Naive thymus-derived CD4-positive, alpha-beta T cell (primary cell): ENCODE measurements around the gene PITHD1. TPM values are rescaled to one million over a fixed set of nuclear protein-coding genes. Genes with fewer than 3 reads are reported as not detected.
"Not testable (repeated sequence)": the region's sequence is repeated elsewhere in the genome, so short reads cannot be mapped to it uniquely, and the experiment has no call there.

Experiments
- ATAC-seq: fragments of 150-1000 bp; cut with Tn5 transposase; 2 replicates; pipeline ENCODE4 v1.10.0; 2021; ENCODE audit warnings: mild to moderate bottlenecking, moderate library complexity
- CTCF ChIA-PET: fragments of 350-600 bp; sonication (Branson Sonifier 250); formaldehyde crosslinking; loops from one replicate; lab custom pipeline; 2021; ENCODE audit warnings: antibody characterized with exemption; lab: Charles Lee
- POLR2A ChIA-PET: fragments of 350-600 bp; sonication (Branson Sonifier 250); formaldehyde crosslinking; loops from one replicate; lab custom pipeline; 2021; ENCODE audit warnings: antibody characterized with exemption, inconsistent platforms; lab: Charles Lee
- DNase-seq, 9 donors: peaks; one replicate each; pipeline versions ENCODE4 v3.0.0 to v3.0.0-alpha.2; 2020 to 2022; ENCODE audit warnings: mixed read lengths in 1 of 9
- H3K27ac ChIP-seq: one replicate; pipeline ENCODE4 v1.7.0; 2013; ENCODE audit warnings: mild to moderate bottlenecking, low read depth, low read length, moderate library complexity
- H3K27me3 ChIP-seq, 2 donors: one replicate each; pipeline ENCODE4 v1.7.0; 2013; ENCODE audit warnings: low read length in 2 of 2, mild to moderate bottlenecking in 2 of 2, moderate library complexity in 2 of 2; ENCODE audit not compliant: control insufficient read depth in 2 of 2, insufficient read depth in 2 of 2
- H3K36me3 ChIP-seq, 3 experiments: 1 replicate in 2 of 3; 2 replicates in 1 of 3; pipeline ENCODE4 v1.7.0; 2013; ENCODE audit warnings: low read length in 3 of 3, mild to moderate bottlenecking in 3 of 3, moderate library complexity in 1 of 3; ENCODE audit not compliant: insufficient read depth in 3 of 3, control insufficient read depth in 2 of 3
- H3K4me1 ChIP-seq, 2 donors: one replicate each; pipeline ENCODE4 v1.7.0; 2013; ENCODE audit warnings: low read length in 2 of 2, mild to moderate bottlenecking in 2 of 2, moderate library complexity in 1 of 2; ENCODE audit not compliant: control insufficient read depth in 2 of 2, insufficient read depth in 2 of 2
- H3K4me3 ChIP-seq: 2 replicates; pipeline ENCODE4 v1.7.0; 2013; ENCODE audit warnings: mild to moderate bottlenecking, low read length
- H3K9me3 ChIP-seq, 3 experiments: 1 replicate in 2 of 3; 2 replicates in 1 of 3; pipeline ENCODE4 v1.7.0; 2013; ENCODE audit warnings: low read length in 3 of 3; ENCODE audit not compliant: control insufficient read depth in 2 of 3
- H3K27ac Mint-ChIP-seq, 9 donors: one replicate each; pipeline ENCODE4 v1.8.0; 2020 to 2022; ENCODE audit warnings: mixed read lengths in 9 of 9, mild to moderate bottlenecking in 8 of 9, moderate library complexity in 5 of 9, inconsistent platforms in 2 of 9
- H3K27me3 Mint-ChIP-seq, 5 donors: one replicate each; pipeline ENCODE4 v1.8.0; 2021 to 2022; ENCODE audit warnings: mixed read lengths in 5 of 5, mild to moderate bottlenecking in 1 of 5
- H3K36me3 Mint-ChIP-seq, 5 donors: one replicate each; pipeline ENCODE4 v1.8.0; 2020 to 2022; ENCODE audit warnings: mixed read lengths in 5 of 5, mild to moderate bottlenecking in 3 of 5, inconsistent platforms in 1 of 5
- H3K4me1 Mint-ChIP-seq, 7 donors: one replicate each; pipeline ENCODE4 v1.8.0; 2020 to 2022; ENCODE audit warnings: mixed read lengths in 7 of 7, mild to moderate bottlenecking in 3 of 7, inconsistent platforms in 1 of 7
- H3K4me3 Mint-ChIP-seq, 10 donors: one replicate each; pipeline ENCODE4 v1.8.0; 2020 to 2022; ENCODE audit warnings: mild to moderate bottlenecking in 10 of 10, mixed read lengths in 10 of 10, moderate library complexity in 6 of 10, inconsistent platforms in 2 of 10
- H3K9me3 Mint-ChIP-seq, 11 donors: one replicate each; pipeline ENCODE4 v1.8.0; 2020 to 2022; ENCODE audit warnings: mixed read lengths in 11 of 11, mild to moderate bottlenecking in 4 of 11, inconsistent platforms in 1 of 11, moderate library complexity in 1 of 11
- intact Hi-C, 2 donors: fragments of 100-400 bp; cut with micrococcal nuclease; formaldehyde crosslinking; loops; one replicate each; pipeline ENCODE4 v1.15.1; 2023
- polyA plus RNA-seq, 2 donors: library from polyadenylated mRNA; unstranded; fragments of 300-500 nt; fragmentation: Illumina TruSeq; gene quantifications; one replicate each; pipeline ENCODE4 v1.2.3, GENCODE V29; 2021
- total RNA-seq, 6 experiments: library from RNA in 5 of 6; stranded (reverse) in 5 of 6; gene quantifications; 1 replicate in 5 of 6; 2 replicates in 1 of 6; pipeline ENCODE4 v1.2.3 and lab custom pipeline; 2021 to 2026

The PITHD1 gene
- total and polyA plus RNA-seq, 7 experiments from 2014 or later, result 57.6 to 88.9 (median 81.8) TPM

- peaks cover 9 to 28% (median 23%) of the 10 kb centered on the region in 7 donors for H3K4me1 Mint-ChIP-seq
- H3K27ac ChIP-seq, result peak overlapping the region; percentile 88
- H3K27ac Mint-ChIP-seq, result peak overlapping the region; percentile 88 to 99 (median 97)
- ChIA-PET CTCF (interaction anchor here (1.0 kb wide), 1 partner anchor 8 kb away, joined by 3 read pairs; no protein-coding TSS in a partner anchor), POLR2A (interaction anchor here (0.6 to 6.0 kb wide), 6 partner anchors 9 to 189 kb away, joined by 3 to 68 read pairs (median 6); partner anchors contain the start of genes GALE, HMGCL and PITHD1)
- H3K9me3 Mint-ChIP-seq, result no peaks in the 10 kb centered on the region
- peak overlapping the region; percentile 96 for H3K4me3 ChIP-seq
- H3K27me3 Mint-ChIP-seq, result no peaks in the 10 kb centered on the region
- ATAC-seq (peak; percentile 42), DNase-seq (peak in 7 of 9 donors; percentile 21 to 44 (median 36))
- H3K4me3 Mint-ChIP-seq, result peak overlapping the region; percentile 91 to 98 (median 97)
- no peaks in the 10 kb centered on the region for H3K27me3 ChIP-seq
- peaks cover 6 to 18% of the 10 kb centered on the region in 2 donors for H3K4me1 ChIP-seq
- intact Hi-C loops, result loop anchor here (1.0 to 5.0 kb wide), 5 partner anchors 9 to 772 kb away; partner anchors contain the start of genes GALE (in 2 of the 2), PITHD1 (in 2 of the 2), FUCA1 (in 1 of the 2) and KDM1A (in 1 of the 2)
- H3K9me3 ChIP-seq, result no peaks in the 10 kb centered on the region
- H3K36me3 Mint-ChIP-seq, result peaks cover 0 to 21% (median 16%) of the 10 kb centered on the region in 5 donors
- H3K36me3 ChIP-seq, result peaks cover 0 to 51% (median 0%) of the 10 kb centered on the region in 3 experiments
These were observed 13.4 kb downstream of the PITHD1 start for GRCh38 chr1:23791516-23792047.

GRCh38 chr1:23792151-23792945 is 14.1 kb downstream of the PITHD1 start:
- Histone ChIP-seq H3K36me3 (peaks cover 0 to 46% (median 0%) of the 10 kb centered on the region in 3 experiments), H3K4me3 (peak overlapping the region; percentile 96), H3K9me3 (no peaks in the 10 kb centered on the region), H3K27ac (peak overlapping the region; percentile 88), H3K4me1 (peaks cover 6 to 18% of the 10 kb centered on the region in 2 donors), H3K27me3 (no peaks in the 10 kb centered on the region)
- Mint-ChIP-seq H3K36me3 (peaks cover 0 to 18% (median 9%) of the 10 kb centered on the region in 5 donors), H3K27ac (peak overlapping the region; percentile 88 to 99 (median 97)), H3K27me3 (no peaks in the 10 kb centered on the region), H3K9me3 (no peaks in the 10 kb centered on the region), H3K4me1 (peaks cover 9 to 28% (median 23%) of the 10 kb centered on the region in 7 donors), H3K4me3 (peak overlapping the region; percentile 91 to 98 (median 97))
- DNase-seq (no peak), ATAC-seq (no peak)
- intact Hi-C loops, result loop anchor here in 1 of 2 donors (5.0 kb wide), 1 partner anchor 75 kb away; the partner anchor contains the start of gene FUCA1
- ChIA-PET CTCF (no interaction called here), POLR2A (interaction anchor here (1.4 to 6.0 kb wide), 5 partner anchors 8 to 188 kb away, joined by 3 to 68 read pairs (median 8); partner anchors contain the start of genes GALE, HMGCL and PITHD1)

- Mint-ChIP-seq H3K27ac (peak overlapping the region in 5 of 9 donors; percentile 15 to 59 (median 36)), H3K4me3 (peak overlapping the region in 6 of 10 donors; percentile 3 to 98 (median 38)), H3K9me3 (no peaks in the 10 kb centered on the region), H3K4me1 (peaks cover 9 to 28% (median 23%) of the 10 kb centered on the region in 7 donors), H3K27me3 (no peaks in the 10 kb centered on the region), H3K36me3 (peaks cover 0 to 10% (median under 1%) of the 10 kb centered on the region in 5 donors)
- intact Hi-C loops, result loop anchor here in 1 of 2 donors (5.0 kb wide), 1 partner anchor 74 kb away; the partner anchor contains the start of gene FUCA1
- H3K4me3 ChIP-seq, result no peak overlapping the region
- ATAC-seq (peak; percentile 39), DNase-seq (peak in 3 of 9 donors; percentile 26 to 35 (median 29))
- CTCF ChIA-PET, result no interaction called here
- H3K4me1 ChIP-seq, result peaks cover 6 to 18% of the 10 kb centered on the region in 2 donors
- POLR2A ChIA-PET, result interaction anchor here (2.8 to 6.0 kb wide), 2 partner anchors 8 to 15 kb away, joined by 36 to 68 read pairs; partner anchors contain the start of genes GALE and PITHD1
- no peaks in the 10 kb centered on the region for H3K9me3 ChIP-seq
- peaks cover 0 to 39% (median 0%) of the 10 kb centered on the region in 3 experiments for H3K36me3 ChIP-seq
- H3K27ac ChIP-seq, result peak overlapping the region; percentile 52
- no peaks in the 10 kb centered on the region for H3K27me3 ChIP-seq
These were observed 15.0 kb downstream of the PITHD1 start for GRCh38 chr1:23793018-23793781.

- no peak for ATAC-seq
These were observed 15.9 kb downstream of the PITHD1 start for GRCh38 chr1:23793861-23794731.

GRCh38 chr1:23794732-23795182 is 16.5 kb downstream of the PITHD1 start:
- peak overlapping the region in 1 of 9 donors; percentile 13 for H3K27ac Mint-ChIP-seq
- H3K9me3 ChIP-seq, DNase-seq, POLR2A ChIA-PET, ATAC-seq, H3K4me3 ChIP-seq, CTCF ChIA-PET, H3K27ac ChIP-seq, H3K27me3 Mint-ChIP-seq, H3K4me3 Mint-ChIP-seq, H3K36me3 Mint-ChIP-seq, H3K9me3 Mint-ChIP-seq, H3K27me3 ChIP-seq: not testable (repeated sequence)
- Histone ChIP-seq H3K36me3 (peaks cover 0 to 39% (median 0%) of the 10 kb centered on the region in 3 experiments), H3K4me1 (peaks cover 13 to 18% of the 10 kb centered on the region in 2 donors)
- intact Hi-C loops, result loop anchor here in 1 of 2 donors (5.0 kb wide), 1 partner anchor 73 kb away; the partner anchor contains the start of gene FUCA1
- peaks cover 12 to 37% (median 25%) of the 10 kb centered on the region in 7 donors for H3K4me1 Mint-ChIP-seq

More at GRCh38 chr1:23793861-23794731, 15.9 kb downstream of the PITHD1 start:
- no peak for DNase-seq
- CTCF ChIA-PET, result no interaction called here
- no peaks in the 10 kb centered on the region for H3K9me3 ChIP-seq
- POLR2A ChIA-PET, result no interaction called here
- peaks cover 0 to 39% (median 0%) of the 10 kb centered on the region in 3 experiments for H3K36me3 ChIP-seq
- H3K9me3 Mint-ChIP-seq, result no peaks in the 10 kb centered on the region
- H3K27me3 Mint-ChIP-seq, result no peaks in the 10 kb centered on the region
- H3K4me3 ChIP-seq, result no peak overlapping the region
- H3K4me1 ChIP-seq, result peaks cover 7 to 18% of the 10 kb centered on the region in 2 donors
- H3K4me3 Mint-ChIP-seq, result no peak overlapping the region
- intact Hi-C loops, result loop anchor here in 1 of 2 donors (5.0 kb wide), 1 partner anchor 73 kb away; the partner anchor contains the start of gene FUCA1
- no peaks in the 10 kb centered on the region for H3K27me3 ChIP-seq
- H3K36me3 Mint-ChIP-seq, result peaks cover 0 to 8% (median 0%) of the 10 kb centered on the region in 5 donors
- peaks cover 9 to 30% (median 23%) of the 10 kb centered on the region in 7 donors for H3K4me1 Mint-ChIP-seq
- peak overlapping the region in 2 of 9 donors; percentile 13 to 59 for H3K27ac Mint-ChIP-seq
- peak overlapping the region; percentile 52 for H3K27ac ChIP-seq
